ENCODE measurements around the gene LRRC39. TPM values are rescaled to one million over a fixed set of nuclear protein-coding genes. Genes with fewer than 3 reads are reported as not detected.

LRRC39 gene
- total RNA-seq, 2 donors from 2014 or later: 0.37 TPM; not detected in 1

DNA sequence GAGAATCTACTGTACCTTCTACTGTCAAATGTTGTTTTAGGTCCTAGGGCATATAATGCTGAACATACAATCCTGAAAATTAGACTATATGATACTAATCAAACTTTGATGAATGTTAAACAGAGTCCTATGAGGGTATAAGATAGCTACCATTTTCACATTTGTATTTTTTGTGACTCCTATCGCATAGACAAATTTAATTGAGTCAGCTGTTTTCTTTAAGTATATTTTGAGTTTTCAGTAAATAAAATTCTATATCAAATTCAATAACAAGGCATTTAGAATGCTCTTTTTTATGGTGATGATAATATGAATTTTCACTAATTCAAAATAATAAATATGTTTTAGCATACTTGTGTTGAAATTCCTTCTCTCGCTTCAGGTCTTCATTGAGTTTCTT lies 10.0 kb downstream of the LRRC39 start:
- H3K9ac ChIP-seq (ENCODE audit: low read depth in 2 of 2, low read length in 2 of 2): no peak overlapping the region
- TF ChIP-seq, protein P1, sequence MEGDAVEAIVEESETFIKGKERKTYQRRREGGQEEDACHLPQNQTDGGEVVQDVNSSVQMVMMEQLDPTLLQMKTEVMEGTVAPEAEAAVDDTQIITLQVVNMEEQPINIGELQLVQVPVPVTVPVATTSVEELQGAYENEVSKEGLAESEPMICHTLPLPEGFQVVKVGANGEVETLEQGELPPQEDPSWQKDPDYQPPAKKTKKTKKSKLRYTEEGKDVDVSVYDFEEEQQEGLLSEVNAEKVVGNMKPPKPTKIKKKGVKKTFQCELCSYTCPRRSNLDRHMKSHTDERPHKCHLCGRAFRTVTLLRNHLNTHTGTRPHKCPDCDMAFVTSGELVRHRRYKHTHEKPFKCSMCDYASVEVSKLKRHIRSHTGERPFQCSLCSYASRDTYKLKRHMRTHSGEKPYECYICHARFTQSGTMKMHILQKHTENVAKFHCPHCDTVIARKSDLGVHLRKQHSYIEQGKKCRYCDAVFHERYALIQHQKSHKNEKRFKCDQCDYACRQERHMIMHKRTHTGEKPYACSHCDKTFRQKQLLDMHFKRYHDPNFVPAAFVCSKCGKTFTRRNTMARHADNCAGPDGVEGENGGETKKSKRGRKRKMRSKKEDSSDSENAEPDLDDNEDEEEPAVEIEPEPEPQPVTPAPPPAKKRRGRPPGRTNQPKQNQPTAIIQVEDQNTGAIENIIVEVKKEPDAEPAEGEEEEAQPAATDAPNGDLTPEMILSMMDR (IDR thresholded peaks at IDR 0.05): no peak
- no peaks in the 10 kb centered on the region for H3K27me3 ChIP-seq
- H3K36me3 ChIP-seq: no peaks in the 10 kb centered on the region
- H3K27ac ChIP-seq: no peak overlapping the region
- no peak for DNase-seq
- no peaks in the 10 kb centered on the region for H3K9me3 ChIP-seq
- no peak overlapping the region for H3K4me3 ChIP-seq
- intact Hi-C loops (cut with DNase I): no loop called here
- H3K4me1 ChIP-seq: no peaks in the 10 kb centered on the region

GRCh38 chr1:100164702-100165101 lies 13.4 kb downstream of the LRRC39 start:
- no peak overlapping the region for H3K4me3 ChIP-seq
- TF ChIP-seq, protein P1 (IDR thresholded peaks at IDR 0.05): no peak
- no peaks in the 10 kb centered on the region for H3K4me1 ChIP-seq
- DNase-seq: no peak
- no peaks in the 10 kb centered on the region for H3K9me3 ChIP-seq
- no peak overlapping the region for H3K9ac ChIP-seq (ENCODE audit: low read depth in 2 of 2, low read length in 2 of 2)
- H3K27ac ChIP-seq: no peak overlapping the region
- no peaks in the 10 kb centered on the region for H3K27me3 ChIP-seq
- no peaks in the 10 kb centered on the region for H3K36me3 ChIP-seq
- intact Hi-C loops (cut with DNase I): no loop called here

DNA sequence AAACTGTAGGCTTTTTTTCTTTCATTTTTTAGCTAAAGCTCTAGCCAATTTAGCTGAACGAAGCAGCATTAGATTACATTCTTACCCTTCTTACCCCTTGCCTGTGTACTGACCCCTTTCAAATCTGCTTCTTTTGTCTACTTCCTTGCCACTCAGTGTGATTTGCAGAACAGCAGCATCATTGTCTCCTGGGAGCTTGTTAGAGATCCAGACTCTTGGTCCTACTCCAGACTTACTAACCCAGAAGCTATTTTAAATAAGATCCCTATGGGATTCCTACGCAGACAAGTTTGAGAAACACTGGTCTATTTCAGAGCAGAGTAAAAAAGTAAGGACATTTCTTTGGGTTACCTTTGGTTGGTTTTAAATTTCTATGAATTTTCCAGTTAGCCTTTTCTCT lies 13.8 kb downstream of the LRRC39 start:
- Histone ChIP-seq H3K4me3 (no peak overlapping the region), H3K4me1 (no peaks in the 10 kb centered on the region), H3K36me3 (no peaks in the 10 kb centered on the region), H3K9ac (ENCODE audit: low read depth in 2 of 2, low read length in 2 of 2) (no peak overlapping the region), H3K9me3 (no peaks in the 10 kb centered on the region), H3K27me3 (no peaks in the 10 kb centered on the region), H3K27ac (no peak overlapping the region)
- no peak for DNase-seq
- TF ChIP-seq, protein P1 (IDR thresholded peaks at IDR 0.05): no peak
- intact Hi-C loops (cut with DNase I): no loop called here

- Histone ChIP-seq H3K4me3 (no peak overlapping the region), H3K9me3 (no peaks in the 10 kb centered on the region), H3K4me1 (no peaks in the 10 kb centered on the region), H3K27ac (no peak overlapping the region), H3K9ac (ENCODE audit: low read depth in 2 of 2, low read length in 2 of 2) (no peak overlapping the region), H3K27me3 (no peaks in the 10 kb centered on the region), H3K36me3 (no peaks in the 10 kb centered on the region)
- TF ChIP-seq, protein P1 (IDR thresholded peaks at IDR 0.05): no peak
- no peak for DNase-seq
- intact Hi-C loops (cut with DNase I): no loop called here
Observed at GRCh38 chr1:100162881-100163280, 15.2 kb downstream of the LRRC39 start.

DNA sequence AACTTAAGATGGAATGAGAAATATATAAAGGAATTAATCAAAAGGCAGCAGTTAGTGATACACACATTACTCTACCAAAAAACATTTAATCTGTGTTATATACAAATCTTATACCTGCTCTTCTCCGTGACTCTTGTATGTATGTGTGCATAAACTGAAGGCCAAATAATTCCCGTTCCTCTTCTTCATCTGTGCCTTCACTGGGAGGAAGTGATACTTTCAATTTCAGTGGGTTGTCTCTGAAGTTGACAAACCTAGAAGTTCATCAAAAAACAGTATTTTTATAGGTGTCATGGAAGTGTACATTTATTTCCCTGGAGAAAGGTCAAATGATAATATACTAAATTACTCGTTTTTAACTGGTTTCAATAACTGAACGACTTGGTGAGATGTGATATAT lies 25.8 kb downstream of the LRRC39 start:
- no peaks in the 10 kb centered on the region for H3K4me1 ChIP-seq
- TF ChIP-seq, protein P1 (IDR thresholded peaks at IDR 0.05): no peak

GRCh38 chr1:100151679-100152078 lies 26.4 kb downstream of the LRRC39 start:
- H3K9me3 ChIP-seq: no peaks in the 10 kb centered on the region
- DNase-seq: no peak
- H3K27ac ChIP-seq: no peak overlapping the region
- H3K36me3 ChIP-seq: peaks cover 5% of the 10 kb centered on the region
- H3K4me3 ChIP-seq: no peak overlapping the region
- no peaks in the 10 kb centered on the region for H3K27me3 ChIP-seq
- intact Hi-C loops (cut with DNase I): no loop called here
- no peak overlapping the region for H3K9ac ChIP-seq (ENCODE audit: low read depth in 2 of 2, low read length in 2 of 2)
- TF ChIP-seq, protein P1 (IDR thresholded peaks at IDR 0.05): no peak
- no peaks in the 10 kb centered on the region for H3K4me1 ChIP-seq

More for the DNA sequence above, 25.8 kb downstream of the LRRC39 start:
- no peaks in the 10 kb centered on the region for H3K9me3 ChIP-seq
- intact Hi-C loops (cut with DNase I): no loop called here
- H3K36me3 ChIP-seq: peaks cover 5% of the 10 kb centered on the region
- H3K27ac ChIP-seq: no peak overlapping the region
- no peak for DNase-seq
- H3K27me3 ChIP-seq: no peaks in the 10 kb centered on the region
- H3K4me3 ChIP-seq: no peak overlapping the region
- no peak overlapping the region for H3K9ac ChIP-seq (ENCODE audit: low read depth in 2 of 2, low read length in 2 of 2)

Data from colonic mucosa (tissue), 4 donors.